H1 (cell line): ENCODE measurements around the gene XRRA1. TPM values are rescaled to one million over a fixed set of nuclear protein-coding genes. Genes with fewer than 3 reads are reported as not detected.
"Not testable (repeated sequence)": the region's sequence is repeated elsewhere in the genome, so short reads cannot be mapped to it uniquely, and the experiment has no call there.

Source experiments
- CTCF ChIA-PET: fragments of 300-600 bp; sonication (Branson Sonifier 250); formaldehyde crosslinking; loops from one replicate; lab custom pipeline; 2021; ENCODE audit not compliant: partially characterized antibody; lab: Charles Lee
- POLR2A ChIA-PET: fragments of 300-600 bp; sonication (Branson Sonifier 250); formaldehyde crosslinking; loops from one replicate; lab custom pipeline; 2021; ENCODE audit warnings: inconsistent platforms; ENCODE audit not compliant: partially characterized antibody; lab: Charles Lee
- DNase-seq, 2 experiments: peaks; one replicate each; pipeline versions ENCODE4 v3.0.0 to v3.0.0-alpha.2; 2010 to 2022; ENCODE audit warnings: low spot score in 2 of 2, low read depth in 1 of 2, mixed read lengths in 1 of 2
- FAIRE-seq: peaks from 2 replicates; lab custom pipeline; 2011; peaks lifted over from hg19 to GRCh38; lab: Jason Lieb, UNC
- H2AFZ ChIP-seq: 2 replicates; pipeline ENCODE4 v1.8.1; 2012; ENCODE audit warnings: low read length, inconsistent platforms
- H2AK5ac ChIP-seq: 2 replicates; pipeline ENCODE4 v1.6.1; 2013; ENCODE audit warnings: low read depth, low read length
- H2BK120ac ChIP-seq: replicated peaks from 2 replicates; pipeline ENCODE3; 2013; ENCODE audit warnings: low read depth, low read length, inconsistent platforms
- H2BK12ac ChIP-seq: 2 replicates; pipeline ENCODE4 v1.6.1; 2013; ENCODE audit warnings: low read depth, low read length
- H2BK15ac ChIP-seq: 2 replicates; pipeline ENCODE4 v1.6.1; 2013; ENCODE audit warnings: low read length
- H2BK20ac ChIP-seq: 2 replicates; pipeline ENCODE4 v1.6.1; 2013; ENCODE audit warnings: low read length
- H2BK5ac ChIP-seq: 2 replicates; pipeline ENCODE4 v1.6.1; 2013; ENCODE audit warnings: low read depth, low read length
- H3K14ac ChIP-seq: 2 replicates; pipeline ENCODE4 v1.6.1; 2013; ENCODE audit warnings: inconsistent platforms; ENCODE audit not compliant: insufficient read length
- H3K18ac ChIP-seq: 2 replicates; pipeline ENCODE4 v1.6.1; 2013; ENCODE audit warnings: low read length; ENCODE audit errors: extremely low read depth
- H3K23ac ChIP-seq: 2 replicates; pipeline ENCODE4 v1.6.1; 2013; ENCODE audit warnings: inconsistent platforms; ENCODE audit not compliant: insufficient read length
- H3K23me2 ChIP-seq: 2 replicates; pipeline ENCODE4 v1.6.1; 2013; ENCODE audit warnings: low read depth, low read length
- H3K27ac ChIP-seq: 2 replicates; pipeline ENCODE4 v1.6.1; 2011; ENCODE audit warnings: low read depth, low read length, inconsistent platforms
- H3K27me3 ChIP-seq, 4 experiments: replicated peaks in 1 of 4; 1 replicate in 1 of 4; 2 replicates in 3 of 4; pipeline versions ENCODE4 v1.6.1 to v1.8.1; 2011 to 2013; ENCODE audit warnings: low read length in 3 of 4, mild to moderate bottlenecking in 3 of 4, inconsistent platforms in 2 of 4, mixed read lengths in 2 of 4, moderate library complexity in 1 of 4; ENCODE audit not compliant: control insufficient read depth in 3 of 4, insufficient read depth in 3 of 4; ENCODE audit errors: extremely low read depth in 1 of 4
- H3K36me3 ChIP-seq, 4 experiments: 2 replicates each; pipeline versions ENCODE4 v1.6.1 to v1.8.1; 2011 to 2013; ENCODE audit warnings: mild to moderate bottlenecking in 4 of 4, low read length in 3 of 4, moderate library complexity in 2 of 4, control low read depth in 1 of 4, inconsistent platforms in 1 of 4; ENCODE audit not compliant: insufficient read depth in 4 of 4, control insufficient read depth in 2 of 4
- H3K4ac ChIP-seq: replicated peaks from 2 replicates; pipeline ENCODE3; 2013; ENCODE audit warnings: low read length, low read depth, mixed read lengths, inconsistent platforms; ENCODE audit not compliant: insufficient read length
- H3K4me1 ChIP-seq, 4 experiments: replicated peaks in 1 of 4; 1 replicate in 1 of 4; 2 replicates in 3 of 4; pipeline versions ENCODE4 v1.6.1 to v1.8.1; 2011 to 2013; ENCODE audit warnings: low read length in 3 of 4, inconsistent platforms in 2 of 4, mixed read lengths in 1 of 4; ENCODE audit not compliant: insufficient read depth in 4 of 4, control insufficient read depth in 3 of 4
- H3K4me2 ChIP-seq, 2 experiments: 2 replicates each; pipeline versions ENCODE4 v1.6.1 to v1.8.1; 2011 to 2013; ENCODE audit warnings: low read depth in 2 of 2, low read length in 2 of 2, control low read depth in 1 of 2, inconsistent platforms in 1 of 2, mild to moderate bottlenecking in 1 of 2; ENCODE audit not compliant: insufficient read depth in 1 of 2
- H3K4me3 ChIP-seq, 4 experiments: fragments of 200-600, 300-600 bp in 1 of 4; sonication (generic), shearing (Covaris generic), sonication (Bioruptor Twin) in 1 of 4; 2 replicates each; pipeline versions ENCODE4 v1.5.1 to v1.8.1; 2011 to 2016; ENCODE audit warnings: low read length in 4 of 4, low read depth in 3 of 4, control low read depth in 2 of 4, inconsistent platforms in 2 of 4, mild to moderate bottlenecking in 2 of 4, mixed read lengths in 1 of 4, moderate library complexity in 1 of 4; ENCODE audit not compliant: insufficient read depth in 2 of 4; ENCODE audit errors: extremely low read depth in 1 of 4
- H3K56ac ChIP-seq: replicated peaks from 2 replicates; pipeline ENCODE3; 2013; ENCODE audit warnings: low read depth, mild to moderate bottlenecking, mixed read lengths, low read length, inconsistent platforms; ENCODE audit not compliant: insufficient read length
- H3K79me1 ChIP-seq: 2 replicates; pipeline ENCODE4 v1.6.1; 2013; ENCODE audit warnings: low read depth, low read length, control low read depth
- H3K79me2 ChIP-seq, 2 experiments: 2 replicates each; pipeline versions ENCODE4 v1.6.1 to v1.8.1; 2012 to 2013; ENCODE audit warnings: low read length in 2 of 2, mild to moderate bottlenecking in 2 of 2, inconsistent platforms in 1 of 2; ENCODE audit not compliant: insufficient read depth in 2 of 2, control insufficient read depth in 1 of 2
- H3K9ac ChIP-seq, 4 experiments: replicated peaks in 1 of 4; 1 replicate in 1 of 4; 2 replicates in 3 of 4; pipeline versions ENCODE4 v1.6.1 to v1.8.1; 2011 to 2013; ENCODE audit warnings: low read depth in 3 of 4, low read length in 3 of 4, control low read depth in 2 of 4, mild to moderate bottlenecking in 2 of 4, moderate library complexity in 2 of 4, inconsistent platforms in 1 of 4; ENCODE audit errors: extremely low read depth in 1 of 4
- H3K9me3 ChIP-seq, 2 experiments: 2 replicates each; pipeline versions ENCODE4 v1.6.1 to v1.8.1; 2012 to 2013; ENCODE audit warnings: mild to moderate bottlenecking in 2 of 2, moderate library complexity in 2 of 2, control low read depth in 1 of 2, inconsistent platforms in 1 of 2, low read depth in 1 of 2, low read length in 1 of 2, mixed read lengths in 1 of 2; ENCODE audit not compliant: insufficient read depth in 2 of 2
- H4K20me1 ChIP-seq, 2 experiments: replicated peaks in 1 of 2; 2 replicates each; pipeline versions ENCODE3 to v1.8.1; 2011 to 2013; ENCODE audit warnings: inconsistent platforms in 2 of 2, low read length in 2 of 2, mild to moderate bottlenecking in 1 of 2; ENCODE audit not compliant: insufficient read depth in 2 of 2, control insufficient read depth in 1 of 2
- H4K5ac ChIP-seq: 2 replicates; pipeline ENCODE4 v1.6.1; 2013; ENCODE audit warnings: low read length, low read depth, mixed read lengths, inconsistent platforms; ENCODE audit not compliant: insufficient read length
- H4K8ac ChIP-seq: 2 replicates; pipeline ENCODE4 v1.8.0; 2013; ENCODE audit warnings: mild to moderate bottlenecking, moderate library complexity, low read length, inconsistent platforms; ENCODE audit not compliant: insufficient read depth; ENCODE audit errors: extremely low read depth
- H4K91ac ChIP-seq: replicated peaks from 2 replicates; pipeline ENCODE3; 2013; ENCODE audit warnings: low read length, mixed read lengths, inconsistent platforms; ENCODE audit not compliant: insufficient read length
- polyA plus RNA-seq, 7 experiments: library from polyadenylated mRNA; depleted of rRNA in 3 of 7; stranded (reverse) in 5 of 7; unstranded in 2 of 7; fragments of >200 nt in 5 of 7; fragments of 200-250 nt in 2 of 7; gene quantifications; 1 replicate in 5 of 7; 2 replicates in 1 of 7; 4 replicates in 1 of 7; pipeline versions ENCODE4 v1.2.1 to v1.2.3, GENCODE V29; 2011 to 2013; ENCODE audit warnings: missing spikeins in 2 of 7, mixed read lengths in 2 of 7
- total RNA-seq: library from RNA; stranded (reverse); fragmentation: NEBNext Ultra II Directional; extraction: Animal tissue kit (Norgen Biotek cat#: 25700); gene quantifications from 2 replicates; pipeline ENCODE4 v1.2.1, GENCODE V29; 2021

XRRA1 gene
- total and polyA plus RNA-seq, 2 of the 8 experiments (the other 6 are each of a cell fraction or from before 2014, with no cell fraction given): 2.1 to 7.1 TPM

DNA sequence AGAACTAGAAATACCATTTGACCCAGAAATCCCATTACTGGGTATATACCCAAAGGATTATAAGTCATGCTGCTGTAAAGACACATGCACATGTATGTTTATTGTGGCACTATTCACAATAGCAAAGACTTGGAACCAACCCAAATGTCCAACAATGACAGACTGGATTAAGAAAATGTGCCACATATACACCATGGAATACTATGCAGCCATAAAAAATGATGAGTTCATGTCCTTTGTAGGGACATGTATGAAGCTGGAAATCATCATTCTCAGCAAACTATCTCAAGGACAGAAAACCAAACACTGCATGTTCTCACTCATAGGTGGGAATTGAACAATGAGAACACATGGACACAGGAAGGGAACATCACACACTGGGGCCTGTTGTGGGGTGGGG is 55.9 kb downstream of the XRRA1 start:
- H3K36me3 ChIP-seq, H3K27ac ChIP-seq, H4K5ac ChIP-seq, POLR2A ChIA-PET, H3K9ac ChIP-seq, H2AK5ac ChIP-seq, FAIRE-seq, H3K23me2 ChIP-seq, H4K91ac ChIP-seq, H3K79me1 ChIP-seq, H2BK20ac ChIP-seq, H3K4me2 ChIP-seq, CTCF ChIA-PET, H2BK5ac ChIP-seq, H4K8ac ChIP-seq, H3K18ac ChIP-seq, H3K4ac ChIP-seq, DNase-seq, H2BK15ac ChIP-seq, H2AFZ ChIP-seq, H3K23ac ChIP-seq, H3K14ac ChIP-seq, H3K79me2 ChIP-seq, H2BK120ac ChIP-seq, H3K4me1 ChIP-seq, H3K4me3 ChIP-seq, H3K27me3 ChIP-seq, H4K20me1 ChIP-seq, H2BK12ac ChIP-seq, H3K56ac ChIP-seq: not testable (repeated sequence)
- H3K9me3 ChIP-seq: peaks cover 16 to 22% of the 10 kb centered on the region in 2 experiments
